GM21737 (cell line): ENCODE data around the gene ABL2.
"Not testable (repeated sequence)": the region's sequence is repeated elsewhere in the genome, so short reads cannot be mapped to it uniquely, and the experiment has no call there.

Experiments used
- ATAC-seq: cut with Tn5 transposase; IDR thresholded peaks from one replicate; pipeline ENCODE4 v1.9.1; 2021; ENCODE audit warnings: mild to moderate bottlenecking, moderate library complexity; ENCODE audit not compliant: unreplicated experiment

ABL2 gene

DNA sequence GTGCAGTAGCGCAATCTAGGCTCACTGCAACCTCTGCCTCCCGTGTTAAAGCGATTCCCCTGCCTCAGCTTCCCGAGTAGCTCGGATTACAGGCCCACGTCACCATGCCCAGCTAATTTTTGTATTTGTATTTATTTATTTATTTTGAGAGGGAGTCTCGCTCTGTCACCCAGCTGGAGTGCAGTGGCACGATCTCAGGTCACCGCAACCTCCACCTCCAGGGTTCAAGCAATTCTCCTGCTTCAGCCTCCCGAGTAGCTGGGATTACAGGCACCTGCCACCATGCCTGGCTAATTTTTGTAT is 59.1 kb downstream of the ABL2 start:
- ATAC-seq: not testable (repeated sequence)

DNA sequence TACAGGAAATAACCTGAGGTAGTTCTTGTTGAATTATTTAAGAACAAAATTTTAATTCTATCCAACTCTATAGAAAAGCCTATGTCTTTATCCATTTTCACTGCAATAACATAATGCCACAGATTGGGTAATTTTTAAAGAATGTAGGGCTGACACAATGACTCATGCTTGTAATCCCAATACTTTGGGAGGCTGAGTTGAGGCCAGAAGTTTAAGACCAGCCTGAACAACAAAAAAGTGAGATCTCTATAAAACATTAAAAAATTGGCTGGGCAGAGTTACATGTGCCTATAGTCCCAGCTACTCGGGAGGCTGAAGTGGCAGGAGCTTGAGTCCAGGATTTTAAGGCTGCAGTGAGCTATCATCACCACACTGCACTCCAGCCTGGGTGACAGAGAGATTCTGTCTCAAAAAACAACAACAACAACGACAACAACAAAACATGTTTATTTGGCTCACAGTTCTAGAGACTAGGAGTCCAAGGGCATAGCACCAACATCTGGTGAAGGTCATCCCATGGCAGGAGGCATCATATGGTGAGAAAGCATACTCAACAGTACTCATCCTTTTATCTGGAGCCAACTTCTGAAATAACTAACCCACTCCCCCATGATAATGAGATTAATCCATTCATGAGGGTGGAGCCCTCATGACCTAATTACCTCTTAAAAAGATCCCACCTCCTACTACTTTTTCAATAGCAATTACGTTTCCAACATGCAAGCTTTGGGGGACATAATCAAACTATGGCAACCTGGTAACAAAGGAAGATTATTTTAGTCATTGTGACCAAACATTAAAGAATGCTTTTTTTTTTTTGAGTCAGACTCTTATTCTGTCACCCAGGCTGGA is 59.6 kb downstream of the ABL2 start:
- no peak for ATAC-seq

- ATAC-seq: no peak
Measured at GRCh38 chr1:179168536-179168935, 60.9 kb downstream of the ABL2 start.

GRCh38 chr1:179167955-179168354 is 61.5 kb downstream of the ABL2 start:
- ATAC-seq: no peak

DNA sequence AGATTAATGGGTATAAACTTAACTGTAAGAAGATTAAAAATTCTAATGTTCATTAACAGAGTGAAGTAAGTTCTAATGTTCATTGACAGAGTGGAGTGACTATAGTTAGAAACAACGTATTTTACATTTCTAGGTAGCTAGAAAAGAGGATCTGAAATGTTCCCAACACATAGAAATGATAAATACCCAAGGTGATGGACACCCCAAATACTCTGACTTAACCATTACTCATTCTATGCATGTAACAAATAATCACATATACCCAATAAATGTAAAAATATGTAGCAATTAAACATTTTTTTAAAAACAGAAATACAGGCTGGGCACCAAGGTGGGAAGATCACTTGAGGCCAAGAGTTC is 62.1 kb downstream of the ABL2 start:
- no peak for ATAC-seq

DNA sequence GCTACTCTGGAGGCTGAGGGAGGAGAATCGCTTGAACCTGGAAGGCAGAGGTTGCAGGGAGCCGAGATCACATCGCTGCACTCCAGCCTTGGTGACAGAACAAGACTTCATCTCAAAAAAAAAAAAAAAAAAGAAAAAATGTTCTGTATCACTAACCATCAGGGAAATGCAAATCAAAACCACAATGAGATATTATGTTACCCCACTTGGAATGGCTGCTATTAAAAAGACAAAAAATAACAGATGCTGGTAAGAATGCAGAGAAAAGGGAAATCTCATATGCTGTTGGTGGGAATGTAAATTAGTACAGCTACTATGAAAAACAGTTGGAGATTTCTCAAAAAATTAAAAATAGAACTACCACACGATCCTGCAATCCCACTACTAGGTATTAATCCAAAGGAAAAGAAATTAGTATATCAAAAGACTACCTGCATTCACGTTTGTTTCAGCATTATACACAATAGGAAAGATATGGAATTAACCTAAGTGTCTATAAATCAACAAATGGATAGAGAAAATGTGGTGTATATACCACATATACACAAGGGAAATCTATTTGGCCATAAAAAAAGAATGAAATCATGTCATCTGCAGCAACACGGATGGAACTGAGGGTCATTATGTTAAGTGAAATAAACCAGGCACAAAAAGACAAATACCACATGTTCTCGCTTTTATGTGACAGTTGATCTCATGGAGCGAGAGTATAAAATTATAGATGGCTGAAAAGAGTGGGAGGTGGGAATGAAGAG is 62.6 kb downstream of the ABL2 start:
- ATAC-seq: no peak

- ATAC-seq: no peak
Measured at GRCh38 chr1:179164494-179164893, 65.0 kb downstream of the ABL2 start.

DNA sequence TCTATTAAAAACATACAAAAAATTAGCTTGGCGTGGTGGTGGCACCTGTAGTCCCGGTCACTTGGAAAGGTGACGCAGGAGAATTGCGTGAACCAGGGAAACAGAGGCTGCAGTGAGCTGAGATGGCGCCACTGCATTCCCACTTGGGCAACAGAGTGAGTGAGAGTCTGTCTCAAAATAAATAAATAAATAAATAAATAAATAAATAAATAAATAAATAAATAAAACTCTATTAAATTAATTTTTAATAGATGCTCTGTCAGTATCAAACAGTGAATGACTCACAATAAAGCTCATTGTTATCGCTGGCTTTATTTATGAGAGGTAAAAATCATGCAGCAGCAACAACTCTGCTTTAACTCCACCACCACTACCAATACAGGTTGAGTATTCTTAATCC is 72.8 kb downstream of the ABL2 start:
- ATAC-seq: no peak

GRCh38 chr1:179156026-179156425 is 73.5 kb downstream of the ABL2 start:
- ATAC-seq: no peak

GRCh38 chr1:179155615-179156014 is 73.9 kb downstream of the ABL2 start:
- no peak for ATAC-seq

- ATAC-seq: no peak
Measured at GRCh38 chr1:179154437-179154836, 75.0 kb downstream of the ABL2 start.

DNA sequence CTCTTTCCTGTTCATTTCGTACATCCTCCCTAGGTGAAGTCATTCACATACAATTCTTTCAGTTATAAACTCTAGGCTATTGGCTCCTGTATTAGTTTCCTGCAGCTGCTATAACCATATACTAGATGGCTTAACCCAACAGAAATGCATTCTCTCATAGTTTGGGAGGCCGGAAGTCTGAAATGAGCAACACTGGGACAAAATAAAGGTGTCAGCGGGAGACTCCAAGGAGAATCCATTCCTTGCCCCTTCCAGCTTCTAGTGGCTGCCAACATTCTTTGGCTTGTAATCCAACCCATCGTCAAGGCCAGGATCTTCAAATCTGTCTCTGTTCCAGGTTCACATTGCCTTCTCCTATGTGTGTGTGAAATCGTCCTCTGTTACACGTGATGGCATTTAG is 76.3 kb downstream of the ABL2 start:
- ATAC-seq: no peak

GRCh38 chr1:179151908-179152682 is 77.4 kb downstream of the ABL2 start:
- ATAC-seq: no peak

GRCh38 chr1:179146911-179147310 is 82.6 kb downstream of the ABL2 start:
- no peak for ATAC-seq

- ATAC-seq: no peak
Measured at GRCh38 chr1:179146476-179146875, 83.0 kb downstream of the ABL2 start.

DNA sequence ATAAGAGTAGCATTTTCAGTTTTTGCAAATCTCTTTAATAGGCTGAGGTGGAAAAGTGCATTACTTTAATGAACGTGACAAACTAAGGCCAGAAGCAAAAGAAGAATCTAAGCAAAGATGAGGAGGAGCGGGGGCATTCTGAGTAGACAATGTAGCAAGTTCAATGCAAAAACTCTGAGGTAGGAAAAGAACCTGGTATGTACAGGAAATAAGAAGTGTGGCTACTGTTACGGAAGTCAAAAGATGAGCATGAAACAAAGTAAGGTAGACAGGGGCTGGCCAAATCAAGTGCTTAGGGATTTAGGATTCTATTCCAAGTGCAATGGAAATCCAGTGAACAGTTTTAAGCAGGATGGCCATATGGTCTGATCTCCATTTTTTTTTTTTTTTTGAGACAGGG is 84.0 kb downstream of the ABL2 start:
- no peak for ATAC-seq

DNA sequence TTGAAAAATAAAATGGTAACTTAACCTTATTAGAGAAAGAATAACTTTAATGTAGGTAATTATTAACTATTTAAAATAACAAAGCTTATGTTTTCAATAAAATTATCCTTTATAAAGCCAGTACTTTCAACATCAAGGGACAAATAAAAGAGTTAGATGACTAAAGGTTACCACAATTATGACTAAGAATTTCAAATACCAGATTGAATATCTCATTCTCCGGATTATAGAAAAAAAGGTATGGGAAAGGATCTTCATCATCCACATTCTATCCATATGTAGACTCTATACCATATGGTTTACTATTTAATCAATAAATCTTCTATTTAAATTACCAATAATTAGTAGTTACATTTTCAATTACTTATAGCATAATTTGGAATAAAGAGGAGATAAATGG is 84.9 kb downstream of the ABL2 start:
- no peak for ATAC-seq

DNA sequence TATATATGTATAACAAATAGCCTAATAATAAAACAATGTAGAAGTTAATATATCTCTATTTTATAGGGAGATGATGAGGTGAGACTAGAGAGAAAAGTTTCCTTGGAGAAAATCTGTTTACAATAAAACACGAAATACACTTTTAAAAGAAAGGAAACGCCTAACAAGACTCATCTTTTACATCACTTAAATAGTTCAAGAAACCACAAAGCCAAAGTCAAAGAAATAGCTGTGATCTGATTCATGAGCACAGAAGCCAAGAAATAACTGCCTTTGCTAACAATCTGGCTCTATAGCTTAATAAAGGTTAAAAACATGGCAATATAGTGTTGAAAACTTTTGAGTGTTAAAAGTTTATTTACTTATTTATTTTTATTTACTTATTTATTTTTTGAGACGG is 86.2 kb downstream of the ABL2 start:
- ATAC-seq: no peak

DNA sequence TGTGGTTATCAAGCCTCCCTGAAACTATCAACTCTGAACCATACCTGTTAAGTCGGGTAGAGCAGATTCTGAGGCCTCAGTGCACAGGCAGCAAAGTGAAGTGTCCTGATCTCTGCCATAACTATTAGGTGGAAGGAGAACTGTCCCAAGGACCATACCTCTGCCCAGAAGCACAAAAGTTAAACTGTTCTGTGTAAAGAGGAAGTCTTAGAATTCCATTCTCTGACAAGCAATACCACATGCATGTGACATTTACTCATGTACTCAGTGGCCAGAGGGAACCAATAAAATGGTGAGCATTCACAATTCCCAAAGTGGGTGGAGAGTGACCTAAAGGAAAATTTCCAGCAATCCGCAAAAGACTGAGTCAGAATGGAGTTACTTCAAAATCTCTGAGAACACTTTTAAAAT is 86.6 kb downstream of the ABL2 start:
- no peak for ATAC-seq

DNA sequence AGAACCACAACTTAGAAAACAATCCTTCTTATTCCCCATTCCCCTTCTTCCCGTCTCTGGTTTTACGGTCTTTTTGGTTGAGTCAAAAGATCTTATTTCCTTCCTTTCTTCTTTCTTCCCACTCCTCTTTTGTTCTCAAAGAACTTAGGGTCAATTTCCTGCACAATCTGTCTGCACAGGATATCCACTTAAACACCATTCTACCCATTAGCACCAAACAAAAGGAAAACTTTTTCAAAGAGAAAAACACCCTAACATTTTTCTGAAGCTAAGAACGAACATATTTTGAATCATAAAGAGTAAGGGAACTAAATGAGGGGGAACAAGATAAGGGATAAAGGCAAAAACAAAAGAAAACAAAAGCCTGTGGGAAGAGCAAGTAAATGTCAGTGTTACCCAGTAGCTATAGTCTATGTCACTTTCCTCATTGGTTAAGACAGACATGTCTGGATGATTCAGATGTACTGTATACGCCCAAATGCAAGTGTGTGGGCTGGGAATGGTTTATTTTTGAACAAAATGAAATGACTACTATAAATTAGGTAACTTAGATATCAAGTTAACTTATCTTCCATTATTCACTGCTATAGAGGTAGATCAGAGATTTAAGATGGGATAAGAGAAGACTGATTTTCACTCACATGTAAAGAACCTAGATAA is 87.8 kb downstream of the ABL2 start:
- ATAC-seq: no peak

DNA sequence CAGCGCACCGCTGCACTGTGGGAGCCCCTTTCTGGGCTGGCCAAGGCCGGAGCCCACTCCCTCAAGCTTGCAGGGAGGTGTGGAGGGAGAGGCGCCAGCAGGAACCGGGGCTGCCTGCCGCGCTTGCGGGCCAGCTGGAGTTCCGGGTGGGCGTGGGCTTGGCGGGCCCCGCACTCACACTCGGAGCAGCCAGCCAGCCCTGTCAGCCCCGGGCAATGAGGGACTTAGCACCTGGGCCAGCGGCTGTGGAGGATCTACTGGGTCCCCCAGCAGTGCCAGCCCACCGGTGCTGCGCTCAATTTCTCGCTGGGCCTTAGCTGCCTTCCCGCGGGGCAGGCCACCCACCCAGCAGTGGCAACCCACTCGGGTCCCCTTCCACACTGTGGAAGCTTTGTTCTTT is 90.7 kb downstream of the ABL2 start:
- not testable (repeated sequence) for ATAC-seq
